Erythroblast (primary cell): Measurements from ENCODE around the gene CERS6.

Experiments
- GATA1 ChIP-seq: IDR thresholded peaks from 2 replicates; pipeline ENCODE4 v1.6.1; 2011; ENCODE audit warnings: low read depth, mild to moderate bottlenecking, control low read depth, low read length, moderate library complexity
- POLR2A ChIP-seq: IDR thresholded peaks from 2 replicates; pipeline ENCODE4 v1.6.1; 2011; ENCODE audit warnings: mild to moderate bottlenecking, low read length

DNA sequence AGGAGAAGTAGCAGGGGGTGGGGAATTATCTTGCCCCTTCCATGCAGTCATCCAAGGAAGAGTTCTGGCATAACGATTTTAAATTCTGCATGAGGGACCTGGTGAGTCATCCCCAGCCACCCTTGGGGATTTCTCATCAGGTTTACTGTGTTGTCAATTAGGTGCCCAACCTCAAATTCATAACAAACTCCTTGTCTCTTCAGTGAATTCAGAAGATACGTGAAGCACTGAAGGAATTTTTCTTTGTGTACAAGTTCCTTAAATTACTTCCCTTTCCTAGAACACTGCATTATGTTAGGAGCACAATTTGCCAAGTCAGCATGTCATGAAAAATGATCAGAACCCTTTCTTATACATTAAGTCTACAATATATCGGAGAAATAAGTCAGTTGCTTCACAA is 275.5 kb downstream of the CERS6 start:
- TF ChIP-seq POLR2A (no peak), GATA1 (no peak)
